Measurements from ENCODE around the gene ERVK3-1. TPM values are rescaled to one million over a fixed set of nuclear protein-coding genes. Genes with fewer than 3 reads are reported as not detected.

Gene ERVK3-1
- total RNA-seq, 1 donor from 2014 or later: 41.3 TPM

- Mint-ChIP-seq H3K27ac (no peak overlapping the region), H3K9me3 (ENCODE audit: low read depth) (no peaks in the 10 kb centered on the region), H3K36me3 (ENCODE audit: insufficient read depth) (peaks cover 3% of the 10 kb centered on the region), H3K4me1 (ENCODE audit: low read depth) (peaks cover 6% of the 10 kb centered on the region), H3K27me3 (no peaks in the 10 kb centered on the region), H3K4me3 (ENCODE audit: low read depth) (no peak overlapping the region)
- no peak for DNase-seq (ENCODE audit: low spot score, unreplicated experiment)
- TF ChIP-seq CTCF (IDR thresholded peaks at IDR 0.05; ENCODE audit: unreplicated experiment): no peak
Measured at GRCh38 chr19:58364146-58364545, 59.0 kb downstream of the ERVK3-1 start.

Small RNAs within 50 kb of the gene (microRNA-seq; reads per million reads assigned to microRNA genes)
- not detected for gene MIR6806 (ENCODE audit: borderline number of aligned reads, unreplicated experiment)

Other genes starting within 250 kb of the ERVK3-1 start
- gene ZNF135, start 246.1 kb upstream of the ERVK3-1 start, total RNA-seq: 17.3 and 17.9 TPM in 2 replicates
- 111 and 118 TPM in 2 replicates for gene ZSCAN18, start 207.1 kb upstream of the ERVK3-1 start, total RNA-seq
- gene ZNF329, start 154.6 kb upstream of the ERVK3-1 start, total RNA-seq: 15.3 and 17.0 TPM in 2 replicates
- gene ZNF274, start 122.3 kb upstream of the ERVK3-1 start, total RNA-seq: 26.1 and 29.0 TPM in 2 replicates
- 61.0 and 70.5 TPM in 2 replicates for gene ZNF544, start 76.5 kb upstream of the ERVK3-1 start, total RNA-seq
- 18.1 and 18.2 TPM in 2 replicates for gene ZNF8, start 26.4 kb upstream of the ERVK3-1 start, total RNA-seq
- 4.6 TPM in 2 replicates for gene ZSCAN22, start 21.6 kb downstream of the ERVK3-1 start, total RNA-seq
- gene A1BG, start 48.1 kb downstream of the ERVK3-1 start, total RNA-seq: 3.9 and 4.6 TPM in 2 replicates
- 11.7 and 13.4 TPM in 2 replicates for gene ZNF497, start 57.4 kb downstream of the ERVK3-1 start, total RNA-seq
- gene ZNF837, start 75.7 kb downstream of the ERVK3-1 start, total RNA-seq: 5.4 and 6.1 TPM in 2 replicates
- gene RPS5, start 81.9 kb downstream of the ERVK3-1 start, total RNA-seq: 1,006 and 1,040 TPM in 2 replicates
- 0.42 TPM in 1 of 2 replicates, not detected in the other for gene RNF225, start 90.3 kb downstream of the ERVK3-1 start, total RNA-seq
- 16.7 and 18.2 TPM in 2 replicates for gene ZNF584, start 103.3 kb downstream of the ERVK3-1 start, total RNA-seq
- gene ZNF132, start 134.8 kb downstream of the ERVK3-1 start, total RNA-seq: 3.5 TPM in 2 replicates
- 10.1 and 11.2 TPM in 2 replicates for gene ZNF324B, start 146.2 kb downstream of the ERVK3-1 start, total RNA-seq
- gene ZNF324, start 161.7 kb downstream of the ERVK3-1 start, total RNA-seq: 12.9 and 14.7 TPM in 2 replicates
- gene ZNF446, start 171.0 kb downstream of the ERVK3-1 start, total RNA-seq: 17.7 and 19.4 TPM in 2 replicates
- 9.4 and 9.9 TPM in 2 replicates for gene SLC27A5, start 206.6 kb downstream of the ERVK3-1 start, total RNA-seq
- 22.3 and 22.7 TPM in 2 replicates for gene ZBTB45, start 214.4 kb downstream of the ERVK3-1 start, total RNA-seq
- gene TRIM28, start 238.7 kb downstream of the ERVK3-1 start, total RNA-seq: 699 and 731 TPM in 2 replicates
- 72.2 and 81.5 TPM in 2 replicates for gene CHMP2A, start 249.7 kb downstream of the ERVK3-1 start, total RNA-seq

Data from progenitor cell of endocrine pancreas (in vitro differentiated cells).